DMS 273 treated with DMSO at 0.1 percent for 48 hours (cell line): ENCODE measurements around the gene DFFA.
"Not testable (repeated sequence)": the region's sequence is repeated elsewhere in the genome, so short reads cannot be mapped to it uniquely, and the experiment has no call there.

Source experiments
- DNase-seq: peaks from one replicate; lab custom pipeline; 2025; lab: John Stamatoyannopoulos, UW

DFFA gene

GRCh38 chr1:10506046-10506676, 33.8 kb upstream of the DFFA start:
- DNase-seq = not testable (repeated sequence)

GRCh38 chr1:10504249-10504648, 31.9 kb upstream of the DFFA start:
- DNase-seq = no peak

GRCh38 chr1:10502206-10502605, 29.9 kb upstream of the DFFA start:
- DNase-seq = no peak

- no peak for DNase-seq
Measured at GRCh38 chr1:10498231-10498630, 25.9 kb upstream of the DFFA start.

- DNase-seq = no peak
Measured at GRCh38 chr1:10497109-10497508, 24.8 kb upstream of the DFFA start.

GRCh38 chr1:10495952-10496351, 23.6 kb upstream of the DFFA start:
- no peak for DNase-seq

GRCh38 chr1:10495475-10495817, 23.1 kb upstream of the DFFA start:
- DNase-seq = no peak

GRCh38 chr1:10494754-10495474, 22.6 kb upstream of the DFFA start:
- DNase-seq = peak; percentile 26

- DNase-seq = no peak
Measured at GRCh38 chr1:10494418-10494753, 22.1 kb upstream of the DFFA start.

GRCh38 chr1:10490286-10490970, 18.1 kb upstream of the DFFA start:
- DNase-seq = no peak

- no peak for DNase-seq
Measured at GRCh38 chr1:10489291-10490055, 17.1 kb upstream of the DFFA start.

- no peak for DNase-seq
Measured at GRCh38 chr1:10484521-10484920, 12.2 kb upstream of the DFFA start.

- DNase-seq = no peak
Measured at GRCh38 chr1:10480614-10481013, 8.3 kb upstream of the DFFA start.

GRCh38 chr1:10479296-10479695, 7.0 kb upstream of the DFFA start:
- no peak for DNase-seq

GRCh38 chr1:10475510-10475909, 3.2 kb upstream of the DFFA start:
- no peak for DNase-seq

- peak; percentile 74 for DNase-seq
Measured at GRCh38 chr1:10474613-10475507, 2.5 kb upstream of the DFFA start, which contains the start of gene PEX14. TSS of gene PEX14 (plus strand) at chr1:10474950. CDS start at chr1:10474967, 17 bp downstream.

- not testable (repeated sequence) for DNase-seq
Measured at GRCh38 chr1:10474309-10474612, 1.9 kb upstream of the DFFA start.

- no peak for DNase-seq
Measured at GRCh38 chr1:10473145-10473765, 926 bp upstream of the DFFA start.

GRCh38 chr1:10471411-10472219, 714 bp downstream of the DFFA start:
- no peak for DNase-seq

- DNase-seq = no peak
Measured at GRCh38 chr1:10470043-10470442, 2.3 kb downstream of the DFFA start.
